Uterus (tissue), 4 donors: ENCODE results near the gene FBXW7. TPM values are rescaled to one million over a fixed set of nuclear protein-coding genes. Genes with fewer than 3 reads are reported as not detected.
"Not testable (repeated sequence)": the region's sequence is repeated elsewhere in the genome, so short reads cannot be mapped to it uniquely, and the experiment has no call there.

Source experiments
- DNase-seq, 2 donors: peaks; one replicate each; pipeline ENCODE4 v3.0.0-alpha.2; 2019 to 2020
- H3K27ac ChIP-seq, 2 donors: fragments of 200-600 bp; sonication (generic); 1 replicate in 1 of 2; 2 replicates in 1 of 2; pipeline ENCODE4 v1.5.1; 2016 to 2018
- H3K27me3 ChIP-seq, 2 donors: fragments of 200-600 bp; sonication (generic); one replicate each; pipeline ENCODE4 v1.5.1; 2018 to 2019; ENCODE audit warnings: control low read depth in 1 of 2
- H3K36me3 ChIP-seq, 2 donors: fragments of 200-600 bp; sonication (generic); one replicate each; pipeline ENCODE4 v1.5.1; 2019; ENCODE audit warnings: control low read depth in 1 of 2
- H3K4me1 ChIP-seq, 2 donors: fragments of 200-600 bp; sonication (generic); one replicate each; pipeline ENCODE4 v1.5.1; 2018 to 2019; ENCODE audit warnings: control low read depth in 1 of 2
- H3K4me3 ChIP-seq, 2 donors: fragments of 200-600 bp; sonication (generic); 1 replicate in 1 of 2; 2 replicates in 1 of 2; pipeline ENCODE4 v1.5.1; 2018 to 2019; ENCODE audit warnings: mild to moderate bottlenecking in 1 of 2
- H3K9me3 ChIP-seq, 2 donors: fragments of 200-600 bp; sonication (generic); one replicate each; pipeline ENCODE4 v1.5.1; 2019; ENCODE audit warnings: control low read depth in 1 of 2
- CTCF ChIP-seq, 4 experiments: fragments of 200-600 bp in 2 of 4; fragments of 450-650 bp in 2 of 4; sonication (generic) in 2 of 4; IDR thresholded peaks; one replicate each; pipeline ENCODE4 v1.5.1; 2016 to 2019; ENCODE audit warnings: antibody characterized with exemption in 4 of 4, mild to moderate bottlenecking in 2 of 4, moderate library complexity in 1 of 4
- POLR2A ChIP-seq, 2 donors: fragments of 450-650 bp; IDR thresholded peaks; one replicate each; pipeline ENCODE4 v1.6.1; 2016; ENCODE audit warnings: antibody characterized with exemption in 2 of 2, mild to moderate bottlenecking in 1 of 2, moderate library complexity in 1 of 2
- intact Hi-C: fragments of 100-400 bp; cut with DNase I; formaldehyde crosslinking; loops from one replicate; pipeline ENCODE4 v1.15.1; 2023; ENCODE audit warnings: low total_unique reads
- total RNA-seq, 4 donors: library from RNA; depleted of rRNA in 3 of 4; stranded (reverse); fragments of >200 nt in 3 of 4; gene quantifications; one replicate each; pipeline versions ENCODE4 v1.1.0 to v1.2.4, GENCODE V29; 2014 to 2023
- donor health status: DM: yes; HTN: yes; CAD: no.

The FBXW7 gene
- total RNA-seq, 4 donors from 2014 or later: 50.6 to 152 (median 90.8) TPM

GRCh38 chr4:152554742-152555141 lies 18.9 kb upstream of the FBXW7 start:
- intact Hi-C loops: no loop called here
- Histone ChIP-seq H3K27ac (no peak overlapping the region), H3K4me3 (no peak overlapping the region), H3K9me3 (no peaks in the 10 kb centered on the region), H3K36me3 (no peaks in the 10 kb centered on the region), H3K4me1 (no peaks in the 10 kb centered on the region), H3K27me3 (no peaks in the 10 kb centered on the region)
- TF ChIP-seq POLR2A (IDR thresholded peaks at IDR 0.05) (no peak), CTCF (IDR thresholded peaks at IDR 0.05) (no peak)
- DNase-seq: no peak

- H3K27me3 ChIP-seq, H3K27ac ChIP-seq, intact Hi-C loops, DNase-seq, H3K4me3 ChIP-seq, H3K4me1 ChIP-seq, H3K36me3 ChIP-seq, H3K9me3 ChIP-seq: not testable (repeated sequence)
Measured at GRCh38 chr4:152550687-152551086, 14.8 kb upstream of the FBXW7 start.

DNA sequence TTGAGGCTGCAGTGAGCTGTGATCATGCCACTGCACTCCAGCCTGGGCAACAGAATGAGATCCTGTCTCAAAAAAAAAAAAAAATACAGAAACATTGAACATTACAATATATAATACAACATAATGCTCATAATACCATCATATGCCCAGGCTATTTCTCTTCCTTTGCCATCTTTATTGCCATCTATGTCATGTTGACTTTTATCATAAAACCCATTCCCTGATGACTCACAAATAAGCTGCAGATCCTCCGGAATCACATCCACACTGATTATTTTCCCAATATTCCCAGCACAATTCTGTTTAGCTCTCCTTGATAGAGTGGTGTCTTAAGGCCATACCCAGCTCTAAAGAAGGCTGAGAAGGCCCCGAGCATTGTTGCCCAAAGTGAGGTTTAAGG lies 9.2 kb upstream of the FBXW7 start:
- Histone ChIP-seq H3K4me1 (no peaks in the 10 kb centered on the region), H3K4me3 (no peak overlapping the region), H3K36me3 (no peaks in the 10 kb centered on the region), H3K27ac (no peak overlapping the region), H3K9me3 (no peaks in the 10 kb centered on the region), H3K27me3 (no peaks in the 10 kb centered on the region)
- intact Hi-C loops: no loop called here
- no peak for DNase-seq
- TF ChIP-seq POLR2A (IDR thresholded peaks at IDR 0.05) (no peak), CTCF (IDR thresholded peaks at IDR 0.05) (no peak)

- H3K36me3 ChIP-seq, H3K9me3 ChIP-seq, H3K27me3 ChIP-seq, H3K4me3 ChIP-seq, DNase-seq, H3K27ac ChIP-seq, H3K4me1 ChIP-seq, intact Hi-C loops: not testable (repeated sequence)
Measured at GRCh38 chr4:152544533-152544932, 8.6 kb upstream of the FBXW7 start.

DNA sequence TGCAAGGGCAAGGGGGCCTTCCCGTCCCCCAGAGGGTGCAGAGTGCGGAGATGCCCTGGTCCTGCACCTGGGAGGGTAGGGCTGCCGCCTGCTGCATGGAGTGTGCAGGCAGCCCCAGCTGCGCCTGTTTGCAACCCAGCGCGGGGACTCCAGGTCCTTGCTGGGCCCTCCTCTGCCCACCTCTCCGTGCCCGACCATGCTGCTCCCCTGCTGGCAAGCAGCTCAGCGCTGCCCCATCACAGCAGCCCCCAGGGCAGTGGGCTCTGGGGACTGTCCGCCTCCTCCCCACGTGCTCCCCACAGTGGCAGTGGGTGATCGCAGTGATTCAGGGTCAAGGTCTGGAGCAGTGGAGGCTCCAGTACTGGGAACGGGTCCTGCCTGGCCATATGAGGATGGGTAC lies 5.0 kb upstream of the FBXW7 start:
- Histone ChIP-seq H3K27ac (no peak overlapping the region), H3K36me3 (no peaks in the 10 kb centered on the region), H3K4me3 (no peak overlapping the region), H3K27me3 (no peaks in the 10 kb centered on the region), H3K9me3 (no peaks in the 10 kb centered on the region), H3K4me1 (peaks cover 0 to 5% of the 10 kb centered on the region in 2 donors)
- TF ChIP-seq POLR2A (IDR thresholded peaks at IDR 0.05): no peak
- TF ChIP-seq CTCF (IDR thresholded peaks at IDR 0.05): no peak
- intact Hi-C loops: no loop called here
- DNase-seq: no peak

- H3K27ac ChIP-seq: no peak overlapping the region
- no peaks in the 10 kb centered on the region for H3K27me3 ChIP-seq
- no peak for DNase-seq
- no peaks in the 10 kb centered on the region for H3K36me3 ChIP-seq
- no peak overlapping the region for H3K4me3 ChIP-seq
- TF ChIP-seq POLR2A (IDR thresholded peaks at IDR 0.05) (no peak), CTCF (IDR thresholded peaks at IDR 0.05) (no peak)
- peaks cover 0 to 5% of the 10 kb centered on the region in 2 donors for H3K4me1 ChIP-seq
- intact Hi-C loops: no loop called here
- H3K9me3 ChIP-seq: no peaks in the 10 kb centered on the region
Measured at GRCh38 chr4:152540293-152540674, 4.4 kb upstream of the FBXW7 start.
